Prostate gland (tissue), 2 donors: Measurements from ENCODE around the gene CDK5RAP1. TPM values are rescaled to one million over a fixed set of nuclear protein-coding genes. Genes with fewer than 3 reads are reported as not detected.

ENCODE experiments used
- DNase-seq: peaks from one replicate; pipeline ENCODE4 v3.0.0-alpha.2; 2019; ENCODE audit warnings: low spot score
- H3K27ac ChIP-seq, 2 donors: fragments of 200-600 bp; sonication (generic); 2 replicates each; pipeline ENCODE4 v1.5.1; 2017 to 2019
- H3K27me3 ChIP-seq: fragments of 200-600 bp; sonication (generic); replicated peaks from 2 replicates; pipeline ENCODE4 v1.5.1; 2019; ENCODE audit not compliant: insufficient read depth
- H3K36me3 ChIP-seq, 2 donors: fragments of 200-600 bp; sonication (generic); 1 replicate in 1 of 2; 2 replicates in 1 of 2; pipeline versions ENCODE4 v1.5.1 to v1.8.1; 2017 to 2019
- H3K4me1 ChIP-seq: fragments of 200-600 bp; sonication (generic); replicated peaks from 2 replicates; pipeline ENCODE4 v1.5.1; 2019
- H3K4me3 ChIP-seq, 2 donors: fragments of 200-600 bp; sonication (generic); 2 replicates each; pipeline ENCODE4 v1.5.1; 2017 to 2019
- H3K9me3 ChIP-seq: fragments of 200-600 bp; sonication (generic); 2 replicates; pipeline ENCODE4 v1.5.1; 2017
- CTCF ChIP-seq, 4 experiments: fragments of 200-600 bp in 2 of 4; fragments of 450-650 bp in 2 of 4; sonication (generic) in 2 of 4; IDR thresholded peaks; 1 replicate in 3 of 4; 2 replicates in 1 of 4; pipeline ENCODE4 v1.5.1; 2016 to 2019; ENCODE audit warnings: antibody characterized with exemption in 4 of 4, mild to moderate bottlenecking in 2 of 4, moderate library complexity in 2 of 4
- POLR2A ChIP-seq: fragments of 450-650 bp; IDR thresholded peaks from one replicate; pipeline ENCODE4 v1.6.1; 2016; ENCODE audit warnings: antibody characterized with exemption, mild to moderate bottlenecking
- POLR2AphosphoS5 ChIP-seq: sonication (generic); formaldehyde crosslinking; IDR thresholded peaks from one replicate; pipeline ENCODE4 v1.6.1; 2017; ENCODE audit warnings: antibody characterized with exemption
- WGBS: methylation state at CpG from one replicate; pipeline ENCODE4 v1.1.5; 2018; 5-methylcytosine and 5-hydroxymethylcytosine counted together
- intact Hi-C: fragments of 100-400 bp; cut with DNase I; formaldehyde crosslinking; loops from one replicate; pipeline ENCODE4 v1.14.2; 2022
- total RNA-seq, 2 donors: library from RNA; depleted of rRNA; stranded (reverse); fragments of >200 nt; gene quantifications; one replicate each; pipeline ENCODE4 v1.1.0, GENCODE V29; 2016

CDK5RAP1 gene
- total RNA-seq, 2 donors from 2014 or later, result 18.0 to 24.7 TPM

DNA sequence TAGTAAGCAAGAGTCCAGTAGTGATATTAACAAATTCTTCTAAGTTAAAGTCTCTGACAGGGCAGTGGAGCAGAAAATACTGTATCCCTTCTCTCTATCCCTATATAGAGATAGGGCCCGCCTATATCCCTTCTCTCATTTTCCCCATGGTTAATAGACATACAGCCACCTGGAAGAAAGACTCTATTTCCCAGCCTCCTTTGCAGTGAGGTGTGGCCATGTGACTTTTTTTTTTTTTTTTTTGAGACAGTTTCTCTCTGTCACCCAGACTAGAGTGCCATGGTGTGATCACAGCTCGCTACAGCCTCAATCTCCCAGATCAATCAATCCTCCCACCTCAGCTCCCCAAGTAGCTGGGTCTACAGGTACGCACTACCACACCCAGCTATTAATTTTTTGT lies 16.7 kb upstream of the CDK5RAP1 start:
- WGBS, result 80% methylated on average over 3 of the region's 3 CpGs
- Histone ChIP-seq H3K4me3 (no peak overlapping the region), H3K9me3 (no peaks in the 10 kb centered on the region), H3K27ac (no peak overlapping the region), H3K27me3 (no peaks in the 10 kb centered on the region), H3K36me3 (no peaks in the 10 kb centered on the region), H3K4me1 (no peaks in the 10 kb centered on the region)
- DNase-seq, result no peak
- no peak for TF ChIP-seq POLR2AphosphoS5
- no peak for TF ChIP-seq POLR2A
- TF ChIP-seq CTCF (IDR thresholded peaks at IDR 0.05), result no peak
- intact Hi-C loops, result no loop called here

DNA sequence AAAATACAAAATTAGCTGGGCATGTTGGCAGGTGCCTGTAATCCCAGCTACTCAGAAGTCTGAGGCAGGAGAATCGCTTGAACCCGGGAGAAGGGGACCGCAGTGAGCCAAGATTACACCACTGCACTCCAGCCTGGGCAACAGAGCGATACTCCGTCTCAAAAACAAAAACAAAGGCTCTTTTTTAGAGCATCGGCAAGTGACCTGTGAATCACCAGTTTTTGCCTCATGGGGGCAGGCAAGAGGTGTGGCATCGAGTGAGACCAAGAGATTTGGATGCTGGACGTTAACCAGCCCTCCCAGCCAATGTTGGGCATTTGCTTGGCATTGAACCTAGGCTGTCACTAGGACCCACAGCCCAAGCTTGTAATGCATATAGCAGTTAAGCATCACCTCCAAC lies 14.6 kb upstream of the CDK5RAP1 start:
- WGBS, result 38% methylated on average over 8 of the region's 8 CpGs
- no peaks in the 10 kb centered on the region for H3K36me3 ChIP-seq
- peak; percentile 19 for DNase-seq
- no peaks in the 10 kb centered on the region for H3K27me3 ChIP-seq
- H3K4me3 ChIP-seq, result no peak overlapping the region
- no peaks in the 10 kb centered on the region for H3K4me1 ChIP-seq
- TF ChIP-seq CTCF (IDR thresholded peaks at IDR 0.05) (peak in 3 of 4 experiments; percentile 25 to 47 (median 34)), POLR2AphosphoS5 (no peak), POLR2A (no peak)
- intact Hi-C loops, result no loop called here
- H3K27ac ChIP-seq, result no peak overlapping the region
- H3K9me3 ChIP-seq, result no peaks in the 10 kb centered on the region

DNA sequence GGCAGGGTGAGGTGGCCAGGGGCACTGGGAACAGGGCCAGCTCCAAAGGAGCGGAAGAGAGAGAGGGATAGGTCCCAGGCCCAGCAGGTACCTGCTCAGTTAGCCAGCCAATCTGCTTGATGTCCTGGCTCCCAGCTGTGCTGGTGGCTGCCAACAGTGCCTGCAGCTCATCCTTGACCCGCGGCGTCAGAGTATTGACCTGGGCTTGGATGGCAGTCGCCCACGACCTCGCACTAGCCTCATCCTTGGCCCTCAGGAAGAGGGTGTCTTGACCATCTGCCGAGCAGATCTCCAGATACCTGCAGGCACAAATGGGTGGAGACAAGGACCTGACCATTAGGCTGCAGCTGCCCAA lies 11.1 kb upstream of the CDK5RAP1 start:
- H3K36me3 ChIP-seq, result no peaks in the 10 kb centered on the region
- H3K4me3 ChIP-seq, result no peak overlapping the region
- no peak for DNase-seq
- H3K27ac ChIP-seq, result no peak overlapping the region
- H3K4me1 ChIP-seq, result no peaks in the 10 kb centered on the region
- TF ChIP-seq CTCF (IDR thresholded peaks at IDR 0.05), result no peak
- no peak for TF ChIP-seq POLR2AphosphoS5
- no peak for TF ChIP-seq POLR2A
- no peaks in the 10 kb centered on the region for H3K27me3 ChIP-seq
- 86% methylated on average over 8 of the region's 8 CpGs for WGBS
- intact Hi-C loops, result no loop called here
- H3K9me3 ChIP-seq, result no peaks in the 10 kb centered on the region

DNA sequence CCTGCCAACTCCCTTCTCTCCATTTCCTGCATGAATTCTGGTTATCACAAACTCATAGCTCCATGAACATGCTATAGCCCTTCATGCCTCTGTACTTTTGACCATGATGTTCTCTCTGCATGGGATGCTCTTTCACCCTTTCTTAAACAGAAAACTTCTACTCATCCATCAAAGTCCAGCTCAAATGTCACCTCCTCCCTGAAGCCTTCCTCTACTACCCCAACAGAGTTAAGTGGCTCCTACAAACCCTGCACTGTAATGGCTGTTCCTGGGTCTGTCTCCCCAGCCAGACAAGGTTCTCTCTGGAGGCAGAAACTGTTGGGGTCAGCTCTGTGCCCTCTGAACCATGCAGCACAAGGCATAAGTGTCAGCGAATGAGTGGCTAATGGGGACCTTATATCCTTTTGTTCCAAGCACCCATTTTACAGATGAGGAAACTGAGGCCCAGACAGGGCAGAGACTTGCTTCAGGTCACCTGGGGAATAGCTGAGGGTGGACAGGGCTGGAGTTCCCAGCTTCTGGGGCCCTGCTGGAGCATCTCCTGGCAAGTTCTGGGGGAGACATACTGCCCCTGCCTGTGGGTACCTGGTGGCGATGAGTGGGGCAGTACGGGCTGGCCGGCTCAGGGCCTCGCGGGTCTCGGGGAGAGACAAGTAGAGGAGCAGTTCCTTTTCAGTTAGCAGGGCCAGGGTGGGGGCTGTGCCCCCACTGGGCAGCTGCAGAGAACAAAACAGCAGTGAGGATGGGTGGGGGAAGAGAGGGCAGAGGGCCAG lies 10.6 kb upstream of the CDK5RAP1 start:
- Histone ChIP-seq H3K9me3 (no peaks in the 10 kb centered on the region), H3K27ac (no peak overlapping the region), H3K27me3 (no peaks in the 10 kb centered on the region), H3K36me3 (no peaks in the 10 kb centered on the region), H3K4me1 (no peaks in the 10 kb centered on the region), H3K4me3 (no peak overlapping the region)
- 95% methylated on average over 7 of the region's 7 CpGs for WGBS
- intact Hi-C loops, result no loop called here
- no peak for DNase-seq
- TF ChIP-seq POLR2AphosphoS5, result no peak
- TF ChIP-seq CTCF (IDR thresholded peaks at IDR 0.05), result no peak
- no peak for TF ChIP-seq POLR2A

- Histone ChIP-seq H3K4me3 (no peak overlapping the region), H3K36me3 (no peaks in the 10 kb centered on the region), H3K27ac (no peak overlapping the region), H3K27me3 (no peaks in the 10 kb centered on the region), H3K9me3 (no peaks in the 10 kb centered on the region), H3K4me1 (no peaks in the 10 kb centered on the region)
- intact Hi-C loops, result no loop called here
- TF ChIP-seq POLR2AphosphoS5, result no peak
- no peak for TF ChIP-seq POLR2A
- no peak for TF ChIP-seq CTCF (IDR thresholded peaks at IDR 0.05)
- no peak for DNase-seq
- 82% methylated on average over 7 of the region's 7 CpGs for WGBS
These were observed 9.9 kb upstream of the CDK5RAP1 start for GRCh38 chr20:33411242-33411641.
